Fibroblast of skin of back (primary cell): ENCODE measurements around the gene C2CD4D.

Experiments used
- DNase-seq: peaks from one replicate; pipeline ENCODE4 v3.0.0-alpha.2; 2013

C2CD4D gene

DNA sequence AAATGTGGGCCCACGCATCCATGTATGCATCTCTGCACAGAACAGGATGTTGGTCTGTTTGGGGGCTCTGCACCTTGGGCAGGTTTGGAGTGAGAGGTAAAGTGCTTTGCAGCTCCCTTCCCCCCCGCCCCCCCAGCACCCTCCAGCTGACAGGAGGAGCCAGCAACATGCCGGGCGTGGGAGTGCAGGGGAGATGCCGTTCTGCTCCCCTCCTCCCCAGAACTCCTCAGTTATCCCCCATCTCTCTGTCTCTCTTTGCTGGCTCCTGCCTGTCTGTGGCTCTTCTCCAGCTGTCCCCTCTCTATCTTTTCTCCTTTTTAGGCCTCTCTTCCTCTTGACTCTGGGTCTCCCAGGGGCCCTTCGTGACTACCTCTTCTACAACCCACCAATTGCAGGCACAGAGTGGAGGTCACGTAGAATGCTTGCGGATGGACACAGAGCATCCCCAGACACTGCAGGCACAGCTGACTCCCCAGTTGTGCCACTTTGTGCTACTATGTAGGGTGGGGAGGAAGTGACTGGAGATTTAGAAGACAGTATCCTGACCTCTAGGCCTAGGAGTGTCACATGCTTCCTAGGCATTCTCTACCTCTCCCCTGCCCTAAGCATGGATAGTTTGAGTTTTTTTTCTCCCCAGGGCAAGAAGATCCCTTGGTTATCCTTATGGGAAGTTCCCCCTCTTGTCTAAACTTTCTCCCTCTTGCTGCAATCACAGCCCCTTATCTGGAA is 6.3 kb downstream of the C2CD4D start:
- DNase-seq: no peak

DNA sequence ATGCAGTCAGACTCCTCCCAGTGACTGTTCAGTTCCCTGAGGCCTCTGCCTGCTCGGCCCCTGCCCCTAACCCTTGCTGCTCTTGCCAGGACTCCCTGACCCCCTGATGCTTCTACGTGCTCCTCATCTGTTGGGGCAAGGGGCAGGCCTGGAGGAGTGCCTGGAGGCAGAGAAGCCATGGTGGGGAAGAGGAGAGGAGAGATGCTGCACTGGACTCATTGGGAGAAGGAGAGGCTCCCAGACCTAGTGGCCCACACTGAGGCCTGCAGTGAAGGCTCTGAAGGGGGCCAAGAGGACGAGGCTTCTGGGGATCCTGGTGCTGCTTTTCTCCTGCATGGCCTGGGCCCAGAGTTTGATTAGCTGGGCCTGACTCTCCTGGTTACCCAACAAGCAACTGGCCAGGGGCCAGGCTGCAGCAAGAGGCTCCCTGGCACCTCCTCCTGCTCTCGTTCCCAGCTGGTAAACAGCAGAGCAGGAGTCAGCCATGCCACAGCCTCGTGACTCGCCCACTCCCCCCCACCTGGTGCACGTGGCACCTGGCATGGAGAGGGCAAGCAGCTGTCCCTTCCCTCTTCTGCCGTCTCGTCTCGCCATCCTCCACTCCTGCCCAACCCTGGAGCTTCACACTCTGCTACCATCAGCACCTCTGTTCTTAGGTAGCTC is 7.2 kb downstream of the C2CD4D start:
- no peak for DNase-seq

DNA sequence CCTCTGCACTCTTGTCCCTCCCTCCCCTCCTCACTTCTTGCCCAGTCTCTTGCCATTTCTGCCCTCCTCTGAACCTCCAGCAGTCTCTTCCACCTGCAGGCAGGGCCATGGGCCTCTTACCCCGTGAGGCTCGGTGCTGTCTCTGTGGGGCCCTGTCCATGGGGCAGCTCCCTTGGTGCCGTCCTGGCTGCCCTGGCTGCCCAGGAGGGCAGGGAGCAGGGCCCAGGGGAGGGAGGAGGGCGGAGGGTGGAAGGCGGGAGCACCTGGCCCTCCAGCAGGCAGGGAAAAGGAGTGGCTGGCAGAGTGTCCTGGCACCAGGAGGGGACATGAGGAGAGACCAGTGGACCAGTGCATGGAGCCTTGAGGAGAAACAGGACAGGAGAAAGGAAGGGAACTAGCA is 8.0 kb downstream of the C2CD4D start, which contains the start of gene RORC:
RORC (minus strand) TSS at position 198 of the 400 bp plus-strand sequence; CDS start at position 160, 38 bp downstream.
- no peak for DNase-seq

DNA sequence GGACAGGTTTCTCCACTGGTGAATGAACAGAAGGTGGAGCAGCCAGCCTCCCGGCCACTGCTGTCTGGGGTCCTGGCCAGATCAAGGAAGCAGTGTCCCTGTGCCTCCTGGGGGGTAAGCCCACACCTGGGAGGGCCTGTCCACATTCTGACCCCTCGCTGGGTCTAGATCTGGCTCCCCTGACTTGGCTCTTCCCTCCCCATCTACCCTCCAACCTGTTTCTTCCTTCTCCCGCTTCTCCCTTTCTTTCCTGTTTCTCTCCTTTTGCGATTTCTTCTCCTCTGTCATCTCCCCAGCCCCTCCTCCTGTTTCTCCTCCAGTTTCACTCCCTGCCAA is 8.4 kb downstream of the C2CD4D start:
- DNase-seq: no peak

DNA sequence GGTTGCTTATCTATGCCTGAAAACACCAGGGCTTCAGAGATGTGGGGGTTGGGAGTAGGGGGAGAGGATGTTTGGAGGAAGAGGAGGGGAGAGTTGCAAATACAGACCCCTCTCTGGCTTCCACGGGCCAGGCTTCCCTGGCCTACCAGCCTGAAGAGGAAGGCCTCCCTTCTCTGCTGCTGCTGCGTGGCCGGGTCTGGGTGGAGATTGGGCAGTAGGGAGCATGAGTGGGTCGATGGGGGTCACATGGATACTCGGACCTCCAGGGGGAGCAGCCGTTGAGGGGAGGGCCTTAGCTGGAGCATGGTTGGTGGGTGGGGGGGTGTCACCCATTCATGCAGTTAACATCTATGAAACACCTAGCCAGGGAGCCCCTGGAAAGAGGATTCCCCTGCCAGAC is 9.6 kb downstream of the C2CD4D start:
- DNase-seq: no peak

DNA sequence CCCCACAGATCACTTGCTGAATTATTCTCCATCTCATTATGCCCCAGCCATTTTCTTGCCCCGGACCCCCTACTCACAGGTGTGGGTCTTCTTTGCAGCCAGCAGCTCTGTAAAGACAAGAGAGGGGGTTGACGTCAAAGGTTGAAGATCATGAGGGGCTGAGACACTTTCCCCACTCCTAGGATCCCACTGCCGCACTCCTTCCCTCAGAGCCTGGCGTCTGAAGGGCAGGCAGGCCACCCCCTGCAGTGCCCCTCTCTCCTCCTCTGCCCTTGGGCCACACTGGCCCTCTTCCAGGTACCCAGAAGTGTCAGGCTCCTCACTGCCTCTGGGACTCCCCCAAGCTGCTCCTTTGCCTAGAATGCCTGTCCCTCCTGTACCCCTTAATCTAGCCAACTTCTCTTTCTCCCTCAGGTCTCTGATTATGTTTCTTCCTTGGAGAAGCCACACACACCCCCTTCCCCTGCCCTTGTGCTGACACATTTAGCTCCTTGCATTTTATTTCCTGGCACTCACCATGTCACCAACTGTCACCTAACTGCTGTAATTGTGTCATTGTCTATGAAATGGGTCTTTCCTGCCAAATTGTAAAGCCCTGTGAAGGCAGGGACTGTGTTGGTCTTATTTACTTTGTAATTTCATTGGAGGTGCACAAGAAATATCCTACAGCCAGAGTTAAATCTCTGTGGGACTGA is 10.1 kb downstream of the C2CD4D start:
- no peak for DNase-seq

DNA sequence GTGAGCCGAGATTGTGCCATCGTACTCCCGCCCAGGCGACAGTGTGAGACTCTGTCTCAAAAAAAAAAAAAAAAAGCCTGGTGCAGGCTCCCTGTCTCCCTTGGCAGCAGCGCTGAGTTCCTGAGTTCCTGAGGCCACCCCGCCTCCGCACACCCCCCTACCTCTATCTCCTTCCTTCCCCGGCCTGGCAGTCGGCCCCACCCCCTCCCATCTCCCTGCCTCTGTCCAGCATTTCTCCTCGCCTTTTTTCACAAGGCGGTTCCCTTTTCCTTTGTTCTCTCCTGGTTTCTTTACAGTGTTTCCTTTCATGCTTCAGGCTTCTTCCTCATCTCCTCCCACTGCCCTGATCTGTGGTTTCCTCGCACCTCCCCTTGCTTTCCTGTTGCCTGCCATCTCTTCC is 10.7 kb downstream of the C2CD4D start:
- DNase-seq: peak; percentile 18

DNA sequence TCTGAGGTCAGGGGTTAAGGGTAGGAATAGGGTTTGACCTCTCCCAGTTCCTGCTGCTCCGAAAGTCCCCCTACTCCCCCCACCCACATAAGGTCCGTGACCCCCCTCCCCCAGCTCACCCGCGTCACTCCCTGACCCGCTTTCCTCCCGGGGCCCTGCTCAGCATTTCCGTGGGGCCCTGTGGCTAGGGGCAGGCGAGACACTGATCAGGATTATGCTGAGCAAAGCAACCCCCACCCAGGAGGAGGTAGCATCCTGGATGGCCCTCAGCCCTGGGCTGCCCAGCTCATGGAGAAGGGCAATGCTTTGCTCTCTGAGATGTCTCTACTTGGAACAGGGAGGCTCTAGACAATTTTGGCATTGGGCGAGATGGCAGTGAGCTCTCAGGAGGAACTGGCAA is 11.8 kb downstream of the C2CD4D start:
- no peak for DNase-seq

DNA sequence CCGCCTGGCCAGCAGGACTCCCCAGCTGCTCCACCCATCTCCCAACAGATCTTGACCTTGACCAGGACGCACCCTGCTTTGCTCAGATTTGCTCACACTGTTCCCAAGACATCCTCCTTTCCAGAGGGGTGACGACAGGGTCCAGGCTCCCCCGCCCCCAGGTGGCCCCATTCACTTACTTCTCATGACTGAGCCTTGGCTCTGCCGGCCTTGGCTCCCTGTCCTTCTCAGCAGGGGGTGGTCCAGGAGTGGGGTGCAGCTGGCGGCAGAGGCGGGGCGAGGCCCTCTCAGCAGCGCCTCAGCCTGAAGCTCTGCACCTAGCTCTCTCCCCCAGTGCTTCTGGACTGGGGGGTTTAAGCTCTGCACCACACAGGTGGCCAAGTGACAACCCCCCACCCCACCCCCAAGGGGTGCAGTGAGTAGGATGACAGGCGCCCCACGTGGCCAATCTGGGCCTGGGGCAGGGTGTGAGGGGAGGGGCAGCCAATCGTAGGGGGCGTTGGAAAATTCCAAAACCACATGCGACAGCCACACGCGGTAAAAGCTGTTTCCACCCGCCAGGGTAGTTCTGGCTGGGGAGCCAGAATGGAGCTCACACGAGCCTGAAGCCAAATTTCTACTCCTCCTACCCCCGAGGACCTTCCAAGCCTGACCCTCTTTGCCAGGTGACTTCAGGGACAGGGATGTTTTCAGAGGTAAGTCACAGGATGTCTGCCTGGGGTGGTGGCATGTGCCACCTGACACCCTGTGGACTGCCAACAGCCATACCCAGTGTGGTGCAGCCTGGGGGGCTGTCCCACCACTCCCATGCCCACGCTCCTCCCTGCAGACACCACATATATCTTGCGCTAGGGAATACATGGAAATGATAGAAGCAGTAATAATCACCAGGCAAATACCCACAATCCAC is 13.6 kb downstream of the C2CD4D start:
- DNase-seq: no peak

DNA sequence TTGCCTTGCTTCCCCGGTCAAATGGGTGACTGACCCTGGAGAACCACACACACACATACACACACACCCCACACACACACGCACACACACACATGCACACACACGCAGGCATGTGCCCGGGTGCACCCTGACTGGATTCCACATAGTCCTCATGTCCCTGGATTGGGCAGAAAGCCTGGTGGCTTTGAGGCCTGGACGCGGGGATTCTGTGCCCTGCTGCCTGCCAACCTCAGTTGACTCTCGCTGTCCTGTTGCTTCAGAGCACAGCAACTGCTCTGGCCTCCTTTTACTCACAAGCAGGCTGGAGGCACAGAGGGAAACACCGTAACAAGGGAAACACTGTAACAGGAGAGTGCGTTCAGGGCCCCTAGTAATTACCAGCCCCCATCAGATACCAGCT is 14.4 kb downstream of the C2CD4D start:
- no peak for DNase-seq

DNA sequence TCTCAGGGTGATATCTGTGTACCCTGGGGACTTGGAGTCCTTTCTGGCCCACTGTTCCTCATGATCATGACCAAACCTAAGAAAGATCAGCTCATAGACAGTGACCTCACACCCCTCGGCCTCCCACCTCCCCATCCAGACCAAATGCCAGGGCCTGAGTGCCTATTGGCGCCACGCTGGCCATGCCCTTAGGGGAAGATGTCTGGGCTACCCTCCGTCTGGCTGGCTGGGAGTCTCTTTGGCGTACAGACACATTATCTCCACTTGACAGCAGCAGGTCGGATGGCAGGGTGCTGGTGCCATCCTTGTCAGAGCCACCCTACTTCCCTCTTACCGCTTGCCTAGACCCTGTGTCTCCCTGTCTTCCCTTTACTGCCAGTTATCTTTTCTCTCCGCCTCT is 16.4 kb downstream of the C2CD4D start:
- no peak for DNase-seq

DNA sequence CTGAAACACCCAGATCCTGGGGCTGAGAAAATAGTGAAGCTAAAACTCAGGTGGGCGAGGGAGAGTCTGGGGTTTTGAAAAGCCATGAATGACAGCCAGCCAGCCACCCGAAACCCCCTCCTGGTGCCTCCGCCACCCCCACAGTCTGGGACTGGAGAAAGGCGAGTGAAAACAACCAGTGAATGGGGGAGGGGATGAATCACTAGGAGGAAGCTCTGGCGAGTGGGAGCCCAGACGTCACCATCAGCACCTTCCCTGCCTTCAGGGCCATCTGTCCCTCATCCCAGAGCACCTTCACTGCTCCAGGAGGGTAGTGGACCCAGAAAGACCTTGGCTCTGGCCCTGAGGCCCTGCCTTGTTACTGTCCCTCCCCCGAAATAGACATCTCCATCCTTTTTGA is 17.2 kb downstream of the C2CD4D start:
- no peak for DNase-seq

DNA sequence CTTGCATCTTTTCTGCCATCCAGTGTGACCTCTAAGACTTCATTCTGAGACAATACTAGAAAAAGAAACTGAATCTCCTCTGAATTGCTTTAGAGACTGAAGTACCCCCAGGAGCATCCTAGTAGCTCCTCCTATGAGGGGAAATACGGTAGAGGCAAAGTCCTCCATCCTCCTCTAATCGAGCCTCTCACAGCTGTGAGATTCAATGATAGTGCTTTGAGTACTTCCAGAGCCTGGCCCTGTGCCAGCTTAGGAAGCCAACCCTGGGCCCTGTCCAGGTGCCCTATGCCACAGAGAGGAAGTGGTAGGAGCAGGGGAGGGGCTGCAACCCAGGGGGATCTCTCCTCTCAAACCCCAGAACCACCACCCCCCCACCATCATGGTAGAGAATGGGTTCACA is 18.7 kb downstream of the C2CD4D start:
- no peak for DNase-seq

DNA sequence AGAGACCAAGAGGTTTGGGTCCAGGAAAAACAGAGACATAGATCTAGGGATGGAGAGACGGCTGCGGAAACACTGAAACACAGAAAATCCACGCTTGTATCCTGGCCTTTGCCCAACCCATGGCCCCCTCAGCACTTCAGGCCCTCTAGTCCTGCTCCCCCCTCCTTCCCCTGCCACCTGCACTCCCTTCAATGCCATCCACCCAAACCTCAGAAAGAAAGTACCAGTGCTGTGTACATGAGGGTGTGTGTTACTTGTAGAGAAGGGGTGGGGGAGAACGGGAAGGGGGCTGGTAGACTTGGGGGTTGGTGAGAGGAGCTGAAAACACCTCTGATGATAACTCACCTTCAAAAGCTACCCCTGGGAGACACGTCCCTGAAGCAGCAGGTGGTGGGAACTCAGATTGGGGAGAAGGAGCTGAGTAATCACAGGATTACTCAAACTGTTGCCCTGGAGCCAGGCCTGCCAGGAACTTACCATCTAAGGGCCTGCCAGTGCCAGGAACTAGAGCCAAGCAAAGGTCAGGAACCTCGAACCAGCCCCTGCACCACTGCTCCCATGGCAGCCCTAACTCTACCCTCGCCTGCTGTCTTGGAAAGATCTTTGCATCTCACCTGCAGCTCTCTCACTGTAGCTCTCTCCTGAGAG is 19.5 kb downstream of the C2CD4D start:
- DNase-seq: no peak

DNA sequence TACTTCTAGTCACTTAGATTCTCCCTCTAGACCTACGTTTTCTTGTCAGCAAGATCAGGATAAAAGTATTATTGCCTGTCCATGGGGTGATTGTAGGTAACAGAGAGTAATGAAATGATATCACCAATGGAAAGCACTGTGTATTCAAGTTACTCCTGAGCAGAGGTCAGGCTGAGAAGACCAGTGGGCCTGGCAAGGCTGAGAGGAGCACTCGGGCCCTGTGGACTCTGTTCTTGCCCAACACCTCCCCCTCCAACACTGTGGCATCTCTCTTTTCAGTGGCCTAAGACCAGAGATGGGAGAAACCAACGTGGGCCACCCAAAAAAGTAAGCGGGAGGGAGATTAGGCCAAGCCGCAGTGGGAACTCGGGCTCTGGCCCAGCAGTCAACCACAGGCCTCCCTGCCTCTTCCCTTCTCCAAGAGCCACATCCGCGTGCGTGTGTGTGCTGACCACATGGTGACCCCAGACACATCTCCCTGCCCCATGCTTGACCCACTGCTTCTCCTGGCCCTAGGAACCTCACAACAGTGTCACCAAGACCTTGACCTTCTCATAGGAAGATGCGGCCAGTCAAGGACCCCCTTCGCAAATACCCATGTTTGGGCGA is 20.3 kb downstream of the C2CD4D start:
- no peak for DNase-seq

DNA sequence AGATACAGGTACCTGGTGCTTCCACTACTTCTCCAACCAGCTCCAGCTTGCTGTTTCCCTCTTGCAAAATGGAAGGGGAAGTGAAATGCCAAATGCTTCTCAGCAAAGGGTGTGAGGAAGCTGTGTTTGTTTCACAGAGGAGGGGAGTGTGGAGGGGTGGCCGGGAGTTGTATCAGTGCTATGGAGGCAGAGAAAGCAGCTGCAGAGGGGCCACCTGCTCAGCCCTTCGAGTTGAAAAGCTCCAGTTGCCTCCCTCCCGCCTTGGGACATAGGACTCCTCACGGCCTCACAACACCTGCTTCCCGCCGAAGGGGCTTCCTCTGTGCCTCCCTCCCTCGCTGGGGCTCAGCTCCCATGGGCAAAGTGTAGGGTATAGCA is 22.3 kb downstream of the C2CD4D start:
- DNase-seq: no peak

DNA sequence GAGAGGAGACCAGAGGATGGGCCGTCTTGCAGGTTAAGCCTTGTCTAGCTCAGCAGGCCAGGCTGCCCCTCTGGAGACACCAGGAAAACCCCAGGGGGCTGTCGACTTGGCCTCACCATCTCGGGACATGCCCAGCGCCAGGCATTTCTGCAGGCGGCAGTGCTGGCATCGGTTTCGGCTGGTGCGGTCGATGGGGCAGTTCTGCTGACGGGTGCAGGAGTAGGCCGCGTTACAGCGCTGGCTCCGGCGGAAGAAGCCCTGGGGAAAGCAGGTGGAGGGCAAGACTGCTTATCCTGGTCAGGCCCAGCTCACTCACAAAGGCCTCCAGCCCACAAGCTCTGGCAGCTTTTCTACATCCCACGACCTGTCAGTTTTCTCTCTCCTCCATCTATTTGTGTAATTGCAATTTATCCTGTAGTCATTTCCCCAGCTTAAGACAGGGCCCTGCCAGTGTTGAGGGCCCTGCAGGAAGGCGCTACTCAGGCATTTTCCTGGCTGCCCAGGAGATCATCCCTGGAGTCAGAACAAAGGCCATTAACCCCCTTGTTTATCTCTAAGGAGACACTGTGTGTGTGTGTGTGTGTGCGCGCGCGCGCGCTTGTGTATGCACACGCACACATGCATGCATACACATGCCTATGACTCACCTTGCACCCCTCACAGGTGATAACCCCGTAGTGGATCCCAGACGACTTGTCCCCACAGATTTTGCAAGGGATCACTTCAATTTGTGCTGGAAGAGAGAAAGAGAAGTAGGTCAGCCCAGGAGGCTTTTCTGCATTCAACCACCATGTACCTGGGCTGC is 22.9 kb downstream of the C2CD4D start:
- DNase-seq: no peak

DNA sequence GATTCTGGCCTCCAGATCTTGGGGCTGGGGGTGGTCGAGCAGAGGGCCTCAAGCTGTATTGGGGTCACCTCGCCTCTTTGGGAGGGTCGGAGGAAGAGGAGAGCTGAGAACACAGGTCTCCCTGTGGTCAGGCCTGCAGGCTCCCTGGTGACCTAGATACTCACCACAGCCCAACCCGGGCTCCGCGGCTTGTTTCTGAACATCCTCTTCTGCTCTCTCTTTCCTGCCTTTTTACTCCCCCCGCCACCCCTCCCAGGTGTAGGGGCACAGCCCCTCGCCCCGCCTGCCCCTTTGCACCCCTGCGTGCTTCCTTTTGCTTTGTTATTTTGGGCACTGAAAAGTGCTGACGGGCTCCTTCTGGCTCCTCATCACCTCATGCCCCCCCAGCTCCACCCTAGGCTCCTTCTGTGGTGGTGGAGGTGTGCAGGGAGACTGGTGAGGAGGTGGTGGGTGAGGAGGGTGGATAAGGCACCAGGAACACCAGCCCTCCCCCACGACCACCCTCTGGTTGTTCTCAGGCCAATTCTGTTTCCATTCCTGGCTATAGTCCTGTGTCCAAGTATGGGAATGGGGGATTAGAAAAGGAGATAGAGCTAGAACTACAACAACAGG is 23.8 kb downstream of the C2CD4D start:
- DNase-seq: no peak

DNA sequence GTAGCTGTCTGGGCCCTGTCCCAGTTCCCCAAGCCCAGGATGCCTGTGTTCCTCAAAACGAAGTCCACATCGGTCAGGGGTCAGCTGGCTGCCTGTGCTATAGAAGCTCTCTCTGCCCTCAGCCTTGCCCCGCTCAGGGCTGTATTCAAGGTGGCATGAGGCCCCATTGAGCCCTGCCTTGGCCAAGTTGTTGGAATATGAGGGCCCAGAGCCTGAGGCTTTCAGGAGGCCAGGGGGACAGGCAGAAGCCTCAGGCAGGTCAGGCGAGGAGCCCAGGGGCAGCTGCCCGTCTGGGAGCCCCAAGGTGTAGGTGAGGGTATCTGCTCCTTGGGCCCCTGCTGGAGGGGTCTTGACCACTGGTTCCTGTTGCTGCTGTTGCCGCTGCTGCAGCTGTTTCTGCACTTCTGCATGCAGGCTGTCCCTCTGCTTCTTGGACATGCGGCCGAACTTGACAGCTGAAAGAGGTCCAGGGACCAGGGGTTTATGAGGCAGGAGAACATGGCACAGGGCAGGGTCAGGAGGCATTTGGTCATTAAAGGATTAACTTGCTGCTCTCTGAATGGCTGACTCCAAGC is 24.6 kb downstream of the C2CD4D start:
- no peak for DNase-seq

DNA sequence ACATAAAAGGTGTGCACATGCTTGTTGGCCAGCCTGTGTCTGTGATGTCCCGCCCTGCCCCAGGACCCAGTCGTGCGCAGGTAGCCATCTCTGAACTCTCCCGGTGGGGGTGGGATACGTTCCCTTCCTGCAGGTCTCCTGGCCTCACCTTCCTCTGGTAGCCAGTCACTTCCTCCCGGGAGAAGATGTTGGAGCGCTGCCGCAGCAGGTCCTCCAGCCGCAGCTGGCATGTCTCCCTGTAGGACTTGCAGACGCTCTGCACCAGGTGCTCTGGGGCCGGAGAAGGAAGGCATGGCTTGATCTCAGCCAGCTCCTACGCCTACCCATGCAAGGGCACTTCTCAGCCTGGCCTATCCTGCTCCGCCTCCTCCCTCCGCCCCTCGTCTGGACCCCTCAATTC is 25.2 kb downstream of the C2CD4D start:
- no peak for DNase-seq
